ENCODE data around the gene USP47. TPM values are rescaled to one million over a fixed set of nuclear protein-coding genes. Genes with fewer than 3 reads are reported as not detected.

The USP47 gene
- total and polyA plus RNA-seq, 2 donors (not counting 1 experiment from before 2014, with no cell fraction given): 12.8 to 52.9 TPM

DNA sequence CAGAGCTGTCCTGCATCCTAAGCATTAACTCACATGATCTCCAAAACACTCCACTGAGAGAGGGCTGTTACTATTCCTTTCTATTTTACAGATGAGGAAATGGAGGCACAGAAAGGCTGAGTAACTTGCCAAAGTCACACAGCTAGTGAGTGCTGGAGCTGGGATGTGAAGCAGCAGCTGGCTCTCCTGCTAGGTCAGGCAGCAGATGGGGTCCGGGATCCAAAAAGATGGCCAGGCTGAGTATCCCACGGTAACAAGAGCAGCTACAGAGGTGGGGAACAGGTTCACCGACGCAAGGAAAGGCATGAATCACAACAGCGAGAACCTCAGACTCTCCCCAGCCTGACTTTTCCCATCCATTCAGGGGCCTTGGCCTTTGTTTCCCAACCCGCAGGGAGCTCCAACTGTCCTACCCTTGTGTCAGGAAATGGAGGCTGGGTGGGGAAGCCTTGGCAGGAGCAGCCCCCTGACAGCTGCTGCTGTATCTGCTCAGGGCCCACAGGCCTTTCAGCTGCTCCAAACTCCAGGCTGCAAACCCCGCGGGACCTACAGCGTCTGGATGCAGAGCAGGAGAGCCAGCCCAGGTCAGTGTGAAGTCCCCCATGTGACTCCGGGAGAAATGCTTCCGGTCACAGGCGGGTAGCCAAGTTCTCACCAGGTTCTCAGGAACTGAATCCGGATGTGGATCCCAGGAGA, 137.2 kb downstream of the USP47 start:
- Histone ChIP-seq H3K4me3 (ENCODE audit: control extremely low read depth in 1 of 5, extremely low read depth in 1 of 5, insufficient read depth in 1 of 5, low read depth in 2 of 5, low read length in 4 of 5) (no peak overlapping the region), H3K4me2 (replicated peaks; ENCODE audit: low read depth, low read length, poor library complexity, severe bottlenecking) (no peak overlapping the region), H3K27ac (ENCODE audit: low read length in 2 of 2) (no peak overlapping the region), H4K20me1 (ENCODE audit: control insufficient read depth, insufficient read depth, low read length, poor library complexity, severe bottlenecking) (no peaks in the 10 kb centered on the region), H2AFZ (ENCODE audit: insufficient read depth, low read depth, low read length, poor library complexity, severe bottlenecking) (no peak overlapping the region), H3K4me1 (ENCODE audit: control insufficient read depth in 2 of 2, insufficient read depth in 2 of 2, low read length in 2 of 2) (no peaks in the 10 kb centered on the region), H3K27me3 (replicated peaks in 1 of 4; ENCODE audit: control extremely low read depth in 1 of 4, control insufficient read depth in 3 of 4, insufficient read depth in 4 of 4, low read length in 3 of 4) (peaks cover 0 to 8% (median 0%) of the 10 kb centered on the region in 4 experiments), H3K36me3 (replicated peaks in 1 of 2; ENCODE audit: control extremely low read depth in 1 of 2, control insufficient read depth in 1 of 2, extremely low read depth in 1 of 2, insufficient read depth in 2 of 2, low read length in 1 of 2) (no peaks in the 10 kb centered on the region), H3K79me2 (ENCODE audit: control insufficient read depth, insufficient read depth, low read length) (no peaks in the 10 kb centered on the region), H3K9me3 (ENCODE audit: control extremely low read depth in 1 of 3, control insufficient read depth in 2 of 3, insufficient read depth in 1 of 3, low read length in 2 of 3) (peaks cover 0 to 12% (median 0%) of the 10 kb centered on the region in 3 donors), H3K9ac (ENCODE audit: low read length) (no peak overlapping the region)
- CTCF ChIA-PET: no interaction called here
- Mint-ChIP-seq H3K4me1 (no peaks in the 10 kb centered on the region), H3K9me3 (ENCODE audit: insufficient read depth) (no peaks in the 10 kb centered on the region), H3K4me3 (no peak overlapping the region), H3K27ac (no peak overlapping the region), H3K27me3 (peaks cover 17% of the 10 kb centered on the region)
- no peak for DNase-seq
- intact Hi-C loops (cut with micrococcal nuclease): no loop called here
- TF ChIP-seq EZH2 (IDR thresholded peaks at IDR 0.05; ENCODE audit: borderline replicate concordance, insufficient read depth, low read depth, low read length, poor library complexity, severe bottlenecking): no peak
- TF ChIP-seq, protein P1, sequence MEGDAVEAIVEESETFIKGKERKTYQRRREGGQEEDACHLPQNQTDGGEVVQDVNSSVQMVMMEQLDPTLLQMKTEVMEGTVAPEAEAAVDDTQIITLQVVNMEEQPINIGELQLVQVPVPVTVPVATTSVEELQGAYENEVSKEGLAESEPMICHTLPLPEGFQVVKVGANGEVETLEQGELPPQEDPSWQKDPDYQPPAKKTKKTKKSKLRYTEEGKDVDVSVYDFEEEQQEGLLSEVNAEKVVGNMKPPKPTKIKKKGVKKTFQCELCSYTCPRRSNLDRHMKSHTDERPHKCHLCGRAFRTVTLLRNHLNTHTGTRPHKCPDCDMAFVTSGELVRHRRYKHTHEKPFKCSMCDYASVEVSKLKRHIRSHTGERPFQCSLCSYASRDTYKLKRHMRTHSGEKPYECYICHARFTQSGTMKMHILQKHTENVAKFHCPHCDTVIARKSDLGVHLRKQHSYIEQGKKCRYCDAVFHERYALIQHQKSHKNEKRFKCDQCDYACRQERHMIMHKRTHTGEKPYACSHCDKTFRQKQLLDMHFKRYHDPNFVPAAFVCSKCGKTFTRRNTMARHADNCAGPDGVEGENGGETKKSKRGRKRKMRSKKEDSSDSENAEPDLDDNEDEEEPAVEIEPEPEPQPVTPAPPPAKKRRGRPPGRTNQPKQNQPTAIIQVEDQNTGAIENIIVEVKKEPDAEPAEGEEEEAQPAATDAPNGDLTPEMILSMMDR (IDR thresholded peaks at IDR 0.05): no peak
- 89% methylated on average over 12 of the region's 13 CpGs for WGBS (ENCODE audit: insufficient coverage)
- ATAC-seq (ENCODE audit: low read depth): no peak
- POLR2A ChIA-PET: no interaction called here

DNA sequence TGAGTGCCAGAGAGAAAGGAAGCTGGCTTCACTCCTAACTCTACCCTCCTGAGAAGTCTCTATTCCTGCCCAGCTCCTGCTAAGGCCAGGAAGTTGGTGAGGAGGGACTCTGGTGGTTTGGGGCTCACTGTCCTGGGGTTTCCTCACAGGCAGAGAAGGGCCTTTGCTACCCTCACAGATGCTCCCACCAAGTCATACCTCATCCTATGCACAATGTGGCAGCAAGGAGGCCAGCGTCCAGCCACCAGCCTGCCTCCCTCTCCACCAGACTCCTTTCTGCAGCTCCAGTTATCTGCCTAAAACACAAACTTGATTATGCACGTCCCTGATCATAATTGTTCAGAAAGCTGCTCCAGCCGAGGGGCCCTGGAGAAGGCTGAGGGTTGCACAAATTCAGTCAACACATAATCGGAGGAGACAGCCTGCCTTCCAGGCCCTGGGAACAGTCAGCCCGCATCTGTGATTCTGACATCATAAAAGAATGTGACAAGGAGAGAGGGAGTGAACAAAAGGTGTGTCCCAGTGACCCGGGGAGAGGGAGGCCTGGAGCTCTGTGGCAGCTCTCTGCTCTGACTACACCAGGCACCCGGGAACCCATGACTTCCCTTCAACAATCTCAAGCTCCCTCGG, 137.8 kb downstream of the USP47 start:
- H3K27me3 Mint-ChIP-seq: peaks cover 17% of the 10 kb centered on the region
- no peak overlapping the region for H2AFZ ChIP-seq (ENCODE audit: insufficient read depth, low read depth, low read length, poor library complexity, severe bottlenecking)

More for the DNA sequence above, 137.8 kb downstream of the USP47 start:
- ChIA-PET CTCF (no interaction called here), POLR2A (no interaction called here)
- Histone ChIP-seq H3K4me1 (ENCODE audit: control insufficient read depth in 2 of 2, insufficient read depth in 2 of 2, low read length in 2 of 2) (no peaks in the 10 kb centered on the region), H3K27me3 (replicated peaks in 1 of 4; ENCODE audit: control extremely low read depth in 1 of 4, control insufficient read depth in 3 of 4, insufficient read depth in 4 of 4, low read length in 3 of 4) (peaks cover 0 to 8% (median 0%) of the 10 kb centered on the region in 4 experiments), H4K20me1 (ENCODE audit: control insufficient read depth, insufficient read depth, low read length, poor library complexity, severe bottlenecking) (no peaks in the 10 kb centered on the region), H3K36me3 (replicated peaks in 1 of 2; ENCODE audit: control extremely low read depth in 1 of 2, control insufficient read depth in 1 of 2, extremely low read depth in 1 of 2, insufficient read depth in 2 of 2, low read length in 1 of 2) (no peaks in the 10 kb centered on the region), H3K9me3 (ENCODE audit: control extremely low read depth in 1 of 3, control insufficient read depth in 2 of 3, insufficient read depth in 1 of 3, low read length in 2 of 3) (peaks cover 0 to 12% (median 0%) of the 10 kb centered on the region in 3 donors), H3K79me2 (ENCODE audit: control insufficient read depth, insufficient read depth, low read length) (no peaks in the 10 kb centered on the region), H3K9ac (ENCODE audit: low read length) (no peak overlapping the region), H3K27ac (ENCODE audit: low read length in 2 of 2) (no peak overlapping the region), H3K4me2 (replicated peaks; ENCODE audit: low read depth, low read length, poor library complexity, severe bottlenecking) (no peak overlapping the region), H3K4me3 (ENCODE audit: control extremely low read depth in 1 of 5, extremely low read depth in 1 of 5, insufficient read depth in 1 of 5, low read depth in 2 of 5, low read length in 4 of 5) (no peak overlapping the region)
- no peak for TF ChIP-seq EZH2 (IDR thresholded peaks at IDR 0.05; ENCODE audit: borderline replicate concordance, insufficient read depth, low read depth, low read length, poor library complexity, severe bottlenecking)
- TF ChIP-seq, protein P1 (IDR thresholded peaks at IDR 0.05): no peak
- Mint-ChIP-seq H3K4me1 (no peaks in the 10 kb centered on the region), H3K4me3 (no peak overlapping the region), H3K27ac (no peak overlapping the region), H3K9me3 (ENCODE audit: insufficient read depth) (no peaks in the 10 kb centered on the region)
- intact Hi-C loops (cut with micrococcal nuclease): no loop called here
- DNase-seq: no peak
- ATAC-seq (ENCODE audit: low read depth): no peak
- 89% methylated on average over 7 of the region's 8 CpGs for WGBS (ENCODE audit: insufficient coverage)
